ENCODE results near the gene AUTS2.

- TF ChIP-seq CTCF (IDR thresholded peaks at IDR 0.05; ENCODE audit: insufficient read depth, low read length, poor library complexity, severe bottlenecking) (no peak), EZH2phosphoT487 (conservative IDR thresholded peaks at IDR 0.05; ENCODE audit: low read length) (no peak)
Measured at GRCh38 chr7:70799841-70800405, 1201.6 kb downstream of the AUTS2 start.

Measured in SU-DHL-6 (cell line).